Posterior cingulate gyrus (tissue), 11 donors: ENCODE results near the gene RUSC1.
A peak's percentile ranks its signal among the peaks of the same experiment; 100 is the strongest.

Experiments
- DNase-seq, 10 donors: peaks; one replicate each; pipeline versions ENCODE4 v3.0.0 to v3.0.0-alpha.2; 2020 to 2021; ENCODE audit warnings: mixed read lengths in 3 of 10
- intact Hi-C: fragments of 100-400 bp; cut with DNase I; formaldehyde crosslinking; loops from one replicate; pipeline ENCODE4 v1.15.1; 2023

The RUSC1 gene

DNA sequence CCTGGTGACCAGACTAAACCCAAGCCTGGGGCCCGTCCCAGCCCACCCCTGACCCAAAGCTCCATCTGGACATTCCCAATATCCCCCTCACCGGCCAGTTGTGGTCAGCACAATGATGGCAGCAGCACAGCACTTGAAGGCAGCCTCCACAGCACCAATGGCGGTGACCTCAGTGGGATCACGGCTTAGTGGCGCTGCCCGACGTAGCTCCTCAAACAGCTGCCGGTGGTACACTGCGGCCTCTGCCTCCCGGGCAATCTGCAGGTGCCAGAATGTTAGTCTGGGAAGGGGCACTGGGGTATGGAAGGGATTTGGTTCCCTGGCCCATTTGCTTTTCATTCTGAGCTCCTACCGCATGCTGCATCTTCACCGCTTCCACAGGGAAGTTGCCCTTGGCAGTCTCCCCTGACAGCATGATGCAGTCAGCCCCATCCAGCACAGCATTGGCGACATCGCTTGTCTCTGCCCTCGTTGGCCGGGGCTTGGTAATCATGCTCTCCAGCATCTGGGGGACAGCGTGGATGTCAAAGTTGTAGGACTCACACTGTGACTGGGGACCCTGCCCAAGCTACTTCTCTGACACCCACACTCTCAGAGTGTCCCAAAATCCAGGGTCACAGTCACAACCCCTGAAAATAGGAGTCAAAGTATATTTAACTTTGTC, 27.5 kb upstream of the RUSC1 start:
- peak in 1 of 10 donors; percentile 59 for DNase-seq
- intact Hi-C loops: no loop called here

DNA sequence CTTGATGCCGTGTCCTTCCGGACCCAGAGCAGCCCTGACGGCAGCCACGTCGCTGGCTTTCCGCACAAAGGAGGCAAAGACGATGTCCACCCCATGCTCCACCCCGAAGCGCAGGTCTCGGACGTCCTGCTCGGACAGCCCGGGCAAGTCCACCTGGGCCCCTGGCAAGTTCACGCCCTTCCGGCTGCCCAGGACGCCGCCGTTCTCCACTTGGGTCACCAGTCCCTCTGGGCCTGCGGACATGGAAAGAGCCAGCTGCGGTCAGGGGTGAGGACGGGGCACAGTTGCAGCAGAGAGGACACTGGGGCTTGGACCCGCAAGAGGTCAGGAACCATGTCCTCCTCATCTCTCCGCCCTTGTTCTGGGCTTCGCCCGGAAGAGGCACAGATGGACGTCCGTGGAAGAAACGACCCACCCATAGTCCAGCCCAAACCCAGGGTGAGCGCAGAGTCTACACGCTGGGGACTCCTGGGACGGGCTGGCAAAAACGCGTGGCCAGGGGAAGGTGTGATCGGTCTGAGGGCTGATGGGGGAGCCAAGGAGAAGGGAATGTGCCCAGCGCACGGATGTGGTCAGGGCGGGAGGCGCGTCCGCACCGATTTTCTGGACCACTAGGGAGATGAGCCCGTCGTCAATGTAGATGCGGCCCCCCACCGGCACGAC, 26.0 kb upstream of the RUSC1 start:
- DNase-seq: peak in 2 of 10 donors; percentile 80
- intact Hi-C loops: no loop called here

DNA sequence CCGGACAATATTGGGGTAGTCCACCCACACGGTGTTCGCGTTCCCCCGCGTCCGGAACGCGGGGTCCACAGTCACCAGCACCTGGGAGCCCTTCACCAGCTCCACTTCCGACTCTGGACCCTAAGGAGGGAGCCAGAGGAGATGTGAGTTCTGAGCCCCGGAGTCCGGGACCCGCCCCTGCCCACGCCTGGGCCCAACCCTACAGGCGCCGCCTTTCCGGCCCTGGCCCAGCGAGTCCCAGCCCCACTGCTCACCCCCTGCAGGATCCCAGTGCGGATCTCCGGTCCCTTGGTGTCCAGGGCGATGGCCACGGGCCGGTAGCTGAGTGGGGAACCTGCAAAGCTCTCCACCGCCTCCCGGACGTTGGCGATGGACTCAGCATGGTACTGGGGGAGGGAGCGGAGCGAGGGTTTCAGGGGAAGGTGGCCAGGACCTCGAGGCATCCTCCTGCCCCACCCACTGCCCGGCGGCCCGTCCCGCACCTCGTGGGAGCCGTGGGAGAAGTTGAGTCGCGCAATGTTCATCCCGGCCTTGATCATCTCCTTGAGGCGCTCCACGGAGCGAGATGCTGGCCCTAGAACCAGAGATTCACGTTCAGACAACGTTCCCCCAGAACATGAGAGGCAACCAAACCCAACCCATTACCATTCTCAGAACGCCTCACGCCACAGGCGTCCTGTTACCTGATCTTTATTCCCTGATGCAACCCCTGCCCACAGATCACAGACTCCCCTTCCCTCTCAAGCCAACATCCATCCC, 25.3 kb upstream of the RUSC1 start:
- intact Hi-C loops: no loop called here
- DNase-seq: peak in 1 of 10 donors; percentile 75

DNA sequence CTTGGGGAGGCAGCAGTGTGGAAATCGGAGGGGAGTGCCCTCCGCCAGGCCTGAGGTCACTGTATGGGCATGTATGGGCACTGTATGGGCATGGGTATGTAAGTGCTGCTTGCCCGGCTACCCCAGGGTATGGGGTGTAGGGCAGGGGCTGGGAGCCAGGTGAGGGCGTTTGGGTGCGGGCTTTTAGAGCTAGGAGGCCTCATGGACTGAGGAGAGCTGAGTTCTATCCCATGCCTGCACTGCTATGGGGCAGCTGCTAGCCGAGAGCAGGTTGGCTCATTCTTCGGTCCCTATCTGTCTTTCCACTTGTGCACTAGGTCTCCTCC, 24.8 kb upstream of the RUSC1 start:
- intact Hi-C loops: no loop called here
- peak in 1 of 10 donors; percentile 56 for DNase-seq

DNA sequence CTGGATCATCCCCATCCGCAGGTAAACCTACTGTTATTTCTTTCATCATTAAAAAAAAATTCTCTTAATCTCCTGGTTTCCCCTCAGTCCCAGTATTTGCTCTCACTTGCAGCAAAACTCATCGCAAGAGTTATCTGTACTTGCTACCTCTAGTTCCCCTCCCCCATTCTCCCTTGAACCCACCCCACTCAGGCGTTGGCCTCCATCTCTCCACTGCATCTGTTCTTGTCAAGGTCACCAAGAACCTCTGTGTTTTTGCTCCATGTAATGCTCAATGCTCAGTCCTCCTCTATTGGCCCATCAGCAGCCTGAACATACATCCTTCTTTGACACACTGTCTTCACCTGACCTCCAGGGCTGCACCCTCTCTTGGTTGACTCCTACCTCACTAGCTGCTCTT, 24.0 kb upstream of the RUSC1 start:
- intact Hi-C loops: no loop called here
- DNase-seq: no peak

DNA sequence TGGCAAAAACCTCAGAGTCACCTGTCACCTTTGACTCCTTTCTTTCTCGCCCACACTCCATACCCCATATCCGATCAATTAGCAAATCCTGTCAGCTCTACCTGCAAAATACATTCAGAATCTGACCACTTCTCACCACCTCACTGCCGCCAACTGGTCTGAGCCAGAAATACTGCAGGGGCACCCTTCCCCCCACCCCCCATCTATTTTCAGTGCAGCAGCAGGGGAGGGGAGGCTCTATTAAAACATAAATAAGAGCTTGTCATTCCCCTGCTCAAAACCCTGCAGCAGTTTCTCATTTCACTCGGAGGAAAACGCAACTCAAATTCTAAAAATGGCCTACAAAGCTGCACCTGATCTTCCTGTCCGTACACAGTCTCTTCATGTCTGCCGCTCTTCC, 23.3 kb upstream of the RUSC1 start:
- intact Hi-C loops: no loop called here
- DNase-seq: peak in 1 of 10 donors; percentile 6

DNA sequence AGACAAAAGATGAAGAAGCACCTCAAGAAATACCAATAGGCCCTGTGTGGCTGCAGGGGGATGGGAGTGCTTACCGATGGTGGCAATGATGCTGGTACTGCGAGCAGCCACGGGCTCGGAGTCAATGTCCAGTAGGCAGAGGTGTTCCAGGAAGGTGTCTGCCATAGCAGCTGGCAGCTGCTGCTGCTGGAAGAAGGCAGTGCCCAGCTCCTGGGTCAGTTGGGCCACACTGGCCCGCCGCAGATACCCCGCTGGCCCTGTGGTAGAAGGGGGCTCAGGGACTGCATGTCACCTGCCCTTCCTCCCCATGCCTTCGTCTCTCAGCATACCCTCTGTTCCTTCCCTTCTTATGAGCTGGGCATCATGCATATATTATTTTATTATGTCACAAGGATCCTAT, 20.7 kb upstream of the RUSC1 start:
- peak in 2 of 10 donors; percentile 25 to 39 for DNase-seq
- intact Hi-C loops: no loop called here

DNA sequence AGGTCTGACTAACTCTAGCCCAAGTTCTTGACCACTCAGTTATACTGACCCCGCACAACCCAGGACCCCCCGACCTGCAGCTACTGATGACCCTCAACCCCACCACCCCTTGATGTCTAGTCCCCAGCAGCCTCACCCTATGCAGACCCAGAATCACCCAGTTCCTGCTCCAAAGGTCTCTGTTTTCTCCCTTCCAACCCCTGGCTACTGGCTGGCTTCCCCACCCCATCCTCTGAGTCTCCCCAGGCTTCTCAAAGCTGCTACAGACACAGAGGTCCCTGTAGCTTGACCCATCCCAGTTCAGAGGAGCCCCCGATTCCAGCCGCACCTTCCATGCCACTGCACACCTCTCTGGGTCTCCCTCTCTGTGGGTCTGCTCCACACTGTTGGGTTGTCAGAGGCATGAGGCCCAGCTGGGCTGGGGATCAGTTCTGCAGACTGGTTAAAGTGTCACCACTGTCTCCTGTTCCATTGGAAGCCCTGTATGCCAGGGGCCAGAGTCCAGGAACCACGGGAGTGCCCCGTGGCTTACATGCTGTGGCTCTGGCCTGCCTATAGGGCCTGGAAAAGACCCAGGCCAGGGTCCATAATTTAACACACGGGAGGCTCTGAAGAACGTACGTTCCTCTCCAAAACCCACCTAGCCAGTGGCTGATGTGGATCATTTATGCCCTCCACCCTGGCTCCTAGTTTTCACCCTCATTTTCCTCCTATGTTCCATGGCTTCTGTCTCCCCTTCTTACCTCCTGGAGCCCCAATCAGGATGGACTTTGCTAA, 20.0 kb upstream of the RUSC1 start:
- intact Hi-C loops: no loop called here
- DNase-seq: peak in 2 of 10 donors; percentile 40 to 43

DNA sequence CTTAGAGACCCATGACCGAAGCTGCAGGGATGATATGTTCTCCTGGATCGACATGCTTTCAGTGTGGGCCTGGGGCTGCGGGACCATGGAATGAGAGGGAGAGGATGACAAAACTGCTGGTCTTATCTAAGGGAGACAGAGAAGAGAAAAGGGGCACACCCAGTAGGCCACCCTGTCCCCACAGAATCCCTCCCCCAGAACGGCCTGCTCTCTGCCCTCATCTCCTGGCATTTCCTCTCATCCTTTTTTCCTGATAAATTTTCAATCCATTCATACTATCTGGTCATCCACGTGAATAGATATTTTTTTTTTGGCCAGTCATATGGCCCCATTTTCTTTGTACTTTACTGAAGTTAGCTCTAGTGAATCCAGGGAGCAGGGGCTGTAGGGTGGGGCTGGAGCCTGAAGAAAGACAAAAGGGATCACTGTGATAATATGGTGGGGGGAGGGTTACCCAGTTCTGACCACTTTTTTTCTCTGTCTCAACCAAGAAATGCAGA, 19.3 kb upstream of the RUSC1 start, which contains the start of gene PKLR:
Gene PKLR (minus strand): TSS at position 97 of the 500 bp plus-strand sequence. CDS start 43 bp downstream, at position 54.
- DNase-seq: peak in 1 of 10 donors; percentile 34
- intact Hi-C loops: no loop called here

DNA sequence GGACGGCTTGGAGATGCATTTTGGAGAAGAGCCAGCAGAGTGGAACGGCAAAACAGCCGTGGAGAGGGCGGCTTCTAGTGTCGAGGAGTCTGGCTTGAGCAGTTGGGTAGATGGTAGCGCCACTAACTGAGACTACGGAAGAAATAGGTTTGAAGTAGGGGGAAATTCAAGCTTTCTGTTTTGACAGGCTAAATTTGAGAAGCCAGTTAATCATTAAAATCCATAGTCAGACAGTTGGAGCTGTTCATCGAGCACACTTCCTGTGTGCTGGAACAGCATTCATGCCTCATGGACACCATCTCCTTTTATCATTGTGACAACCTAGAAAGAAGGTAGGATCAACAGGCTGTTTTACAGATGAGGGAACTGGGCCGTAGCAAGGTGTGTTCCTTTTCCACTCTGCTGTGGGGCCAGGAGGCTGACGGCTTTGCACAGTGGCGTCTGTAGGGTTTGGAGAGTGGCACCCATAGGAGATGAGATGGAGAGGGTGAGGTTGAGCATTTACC, 16.1 kb upstream of the RUSC1 start:
- intact Hi-C loops: no loop called here
- peak in 3 of 10 donors; percentile 9 to 34 (median 30) for DNase-seq

DNA sequence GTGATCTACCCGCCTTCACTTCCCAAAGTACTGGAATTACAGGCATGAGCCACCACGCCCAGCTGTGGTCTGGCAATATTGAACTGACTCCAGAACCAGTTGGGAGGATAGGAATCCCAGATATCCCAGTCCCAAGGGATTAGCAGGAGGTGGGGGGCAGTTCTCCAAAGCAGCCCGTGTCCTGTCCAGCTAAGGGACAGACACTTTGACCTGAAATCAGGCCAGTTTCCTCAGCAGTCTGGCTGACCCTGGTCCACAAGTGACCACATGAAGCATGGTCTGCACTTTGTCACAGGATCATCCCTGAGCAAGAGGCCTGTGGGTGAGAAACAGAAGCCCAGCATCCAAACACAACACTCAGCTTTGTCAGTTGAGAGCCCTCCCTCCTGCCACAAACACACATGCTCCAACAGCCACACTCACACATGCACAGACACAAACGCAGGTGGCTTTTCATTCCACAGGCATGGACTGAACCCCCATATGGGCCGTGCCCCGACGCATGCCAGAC, 14.8 kb upstream of the RUSC1 start:
- DNase-seq: peak in 2 of 10 donors; percentile 37 to 54
- intact Hi-C loops: no loop called here

DNA sequence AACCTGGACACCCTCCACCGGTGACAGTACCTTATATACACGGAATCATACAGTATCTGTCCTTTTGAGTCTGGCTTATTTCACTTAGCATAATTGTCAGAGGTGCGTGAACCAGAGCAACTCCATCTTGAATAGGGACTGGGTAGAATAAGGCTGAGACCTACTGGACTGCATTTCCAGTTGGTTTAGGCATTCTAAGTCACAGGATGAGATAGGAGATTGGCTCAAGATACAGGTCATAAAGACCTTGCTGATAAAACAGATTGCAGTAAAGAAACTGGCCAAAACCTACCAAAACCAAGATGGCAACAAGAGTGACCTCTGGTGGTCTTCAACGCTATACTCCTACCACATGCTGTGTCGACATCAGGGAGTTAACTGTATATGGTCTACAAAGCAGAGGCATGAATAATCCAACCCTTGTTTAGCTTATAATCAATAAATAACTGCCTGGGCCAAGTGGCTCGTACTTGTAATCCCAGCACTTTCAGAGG, 13.4 kb upstream of the RUSC1 start:
- intact Hi-C loops: no loop called here
- no peak for DNase-seq

DNA sequence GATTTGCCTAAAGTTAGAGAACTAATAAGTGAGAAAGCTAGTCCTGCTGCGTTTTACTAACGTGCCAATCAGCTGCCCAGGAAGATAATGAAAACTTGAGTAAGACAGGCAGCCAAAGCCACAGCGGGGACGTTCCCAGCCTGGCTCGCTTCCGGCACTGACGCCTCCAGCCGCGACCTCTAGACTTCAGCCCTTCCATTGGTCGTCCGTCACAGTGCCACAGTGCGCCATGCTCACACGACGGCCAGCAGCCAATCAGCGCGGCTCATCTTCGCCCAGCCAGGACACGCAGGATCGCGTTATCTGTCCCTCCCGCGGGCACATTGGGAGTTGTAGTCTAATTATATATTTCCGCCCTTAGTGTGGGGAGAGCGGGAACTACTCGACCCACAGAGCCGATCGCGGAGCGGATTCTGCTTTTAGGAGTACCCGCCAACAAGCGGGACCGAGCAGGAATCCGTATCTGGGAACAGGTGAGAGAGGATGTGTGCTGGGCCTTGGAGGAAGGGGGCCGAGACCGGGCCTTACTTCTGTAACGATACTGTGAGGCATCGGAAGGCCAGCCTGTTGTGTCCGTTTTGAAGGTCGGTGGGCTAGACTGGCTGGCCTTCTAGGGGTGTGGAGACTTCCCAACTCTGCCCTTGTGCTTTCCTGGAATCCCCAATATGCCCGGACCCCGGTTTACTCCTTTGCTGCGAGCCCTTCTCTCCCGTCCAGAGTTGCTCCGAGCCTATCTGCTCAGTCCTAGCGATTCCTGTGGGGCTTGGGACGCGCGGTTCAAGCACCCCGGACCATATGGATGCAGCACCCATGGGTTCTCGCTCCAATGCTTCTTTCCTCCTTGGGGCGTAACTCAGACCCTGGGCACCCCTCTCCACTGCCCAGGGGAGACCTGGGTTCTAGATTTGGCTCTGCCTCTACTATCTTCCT, 11.9 kb upstream of the RUSC1 start, which contains the start of gene FDPS:
Gene FDPS (plus strand): TSS at position 374 of the 930 bp plus-strand sequence. CDS start 924 bp downstream, outside the sequence.
- peak; percentile 99 to 100 (median 100) for DNase-seq
- intact Hi-C loops: no loop called here

DNA sequence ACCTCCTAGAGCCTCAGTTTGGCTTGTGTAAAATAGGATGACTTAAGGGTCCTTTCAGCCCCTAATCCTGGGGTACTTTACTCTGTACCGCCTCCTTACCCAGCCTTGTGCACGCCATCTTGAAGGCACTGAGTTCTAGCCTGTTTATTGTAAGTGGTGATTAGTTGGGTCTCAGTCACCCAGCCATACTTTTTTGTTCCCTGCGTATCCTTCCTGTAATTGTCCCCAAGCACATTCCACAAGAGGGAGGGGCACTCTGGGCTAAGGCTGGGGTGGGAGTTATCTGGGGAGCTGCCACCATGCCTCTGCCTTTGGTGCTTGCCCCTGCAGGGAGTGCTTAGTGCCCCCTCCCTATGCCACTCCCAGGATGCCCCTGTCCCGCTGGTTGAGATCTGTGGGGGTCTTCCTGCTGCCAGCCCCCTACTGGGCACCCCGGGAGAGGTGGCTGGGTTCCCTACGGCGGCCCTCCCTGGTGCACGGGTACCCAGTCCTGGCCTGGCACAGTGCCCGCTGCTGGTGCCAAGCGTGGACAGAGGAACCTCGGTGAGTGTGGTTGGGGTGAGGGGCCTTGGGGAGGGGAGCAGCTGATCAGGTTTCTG, 11.2 kb upstream of the RUSC1 start:
- peak in 3 of 10 donors; percentile 72 to 87 (median 80) for DNase-seq
- intact Hi-C loops: no loop called here

DNA sequence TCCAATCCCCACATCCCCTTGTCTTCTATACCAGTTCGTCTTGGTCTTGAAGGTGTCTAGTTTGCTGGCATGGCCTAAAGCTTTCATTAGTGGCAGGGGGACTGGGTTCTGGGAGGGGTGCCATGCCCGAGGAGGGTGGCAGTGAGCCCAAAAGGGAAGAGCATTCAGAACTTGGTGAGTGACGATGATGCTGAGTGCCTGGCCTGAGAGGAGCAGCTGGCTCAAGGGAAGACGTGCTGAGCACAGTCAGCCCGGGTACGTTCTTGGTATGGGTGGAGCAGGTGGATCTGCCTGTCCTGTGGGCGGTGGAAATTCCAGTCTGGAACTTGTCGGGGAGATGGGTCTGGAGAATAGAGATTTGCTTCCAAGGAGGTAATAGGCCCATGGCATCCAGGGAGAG, 7.4 kb upstream of the RUSC1 start:
- intact Hi-C loops: no loop called here
- peak in 3 of 10 donors; percentile 19 to 83 (median 81) for DNase-seq

DNA sequence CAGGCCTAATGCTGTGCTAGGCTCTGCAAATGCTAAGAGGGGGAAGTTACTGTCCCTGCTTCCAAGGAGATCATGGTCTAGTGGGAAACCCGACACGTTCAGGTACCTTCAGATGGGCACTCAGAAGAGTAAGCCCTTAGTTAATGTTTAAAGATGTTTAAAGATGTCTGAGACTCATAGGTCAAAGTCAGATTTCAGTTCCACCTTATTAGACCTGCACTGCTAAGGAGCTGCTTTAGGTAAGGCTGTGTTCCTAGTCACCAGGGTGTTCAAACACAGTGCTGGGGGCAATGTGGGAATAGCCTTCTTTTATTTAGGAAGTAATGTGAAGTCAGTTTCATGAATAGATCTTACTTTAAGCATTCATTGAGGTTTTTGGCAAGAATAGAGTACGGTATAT, 3.8 kb upstream of the RUSC1 start:
- intact Hi-C loops: no loop called here
- DNase-seq: no peak

DNA sequence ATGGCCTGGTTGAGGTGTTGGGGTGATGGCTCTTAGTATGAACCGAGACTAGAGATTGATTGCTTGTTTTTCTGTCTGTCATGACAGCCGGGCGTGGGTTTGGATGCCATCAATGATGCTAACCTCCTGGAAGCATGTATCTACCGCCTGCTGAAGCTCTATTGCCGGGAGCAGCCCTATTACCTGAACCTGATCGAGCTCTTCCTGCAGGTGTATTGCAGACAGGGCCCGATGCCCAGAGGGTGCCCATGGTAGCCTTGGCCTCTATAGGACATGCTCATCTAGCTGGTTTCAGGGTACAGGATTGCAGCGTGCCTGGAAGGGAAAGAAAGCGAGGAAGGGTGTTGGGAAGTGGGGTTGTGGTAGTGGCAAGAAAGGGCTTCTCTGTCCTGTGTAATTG, 2.6 kb upstream of the RUSC1 start:
- intact Hi-C loops: no loop called here
- DNase-seq: peak in 1 of 10 donors; percentile 51

DNA sequence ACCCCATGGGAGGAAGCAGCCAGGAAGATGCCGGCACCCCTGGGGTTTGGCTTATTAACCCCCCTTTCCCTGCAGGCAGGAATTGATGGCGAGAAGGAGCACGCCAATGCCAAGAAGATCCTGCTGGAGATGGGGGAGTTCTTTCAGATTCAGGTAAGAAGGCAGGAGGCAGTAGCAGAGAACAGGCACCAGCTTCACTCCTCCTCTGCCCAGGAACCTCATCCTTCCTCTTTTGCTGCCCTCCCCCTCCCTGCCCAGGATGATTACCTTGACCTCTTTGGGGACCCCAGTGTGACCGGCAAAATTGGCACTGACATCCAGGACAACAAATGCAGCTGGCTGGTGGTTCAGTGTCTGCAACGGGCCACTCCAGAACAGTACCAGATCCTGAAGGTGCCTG, 1.2 kb upstream of the RUSC1 start:
- DNase-seq: peak in 1 of 10 donors; percentile 42
- intact Hi-C loops: no loop called here
